T-helper 22 cell (primary cell): ENCODE results near the gene RIMS4.

Source experiments
- DNase-seq: peaks from one replicate; pipeline ENCODE4 v3.0.0-alpha.2; 2020; ENCODE audit warnings: low read depth

Gene RIMS4

DNA sequence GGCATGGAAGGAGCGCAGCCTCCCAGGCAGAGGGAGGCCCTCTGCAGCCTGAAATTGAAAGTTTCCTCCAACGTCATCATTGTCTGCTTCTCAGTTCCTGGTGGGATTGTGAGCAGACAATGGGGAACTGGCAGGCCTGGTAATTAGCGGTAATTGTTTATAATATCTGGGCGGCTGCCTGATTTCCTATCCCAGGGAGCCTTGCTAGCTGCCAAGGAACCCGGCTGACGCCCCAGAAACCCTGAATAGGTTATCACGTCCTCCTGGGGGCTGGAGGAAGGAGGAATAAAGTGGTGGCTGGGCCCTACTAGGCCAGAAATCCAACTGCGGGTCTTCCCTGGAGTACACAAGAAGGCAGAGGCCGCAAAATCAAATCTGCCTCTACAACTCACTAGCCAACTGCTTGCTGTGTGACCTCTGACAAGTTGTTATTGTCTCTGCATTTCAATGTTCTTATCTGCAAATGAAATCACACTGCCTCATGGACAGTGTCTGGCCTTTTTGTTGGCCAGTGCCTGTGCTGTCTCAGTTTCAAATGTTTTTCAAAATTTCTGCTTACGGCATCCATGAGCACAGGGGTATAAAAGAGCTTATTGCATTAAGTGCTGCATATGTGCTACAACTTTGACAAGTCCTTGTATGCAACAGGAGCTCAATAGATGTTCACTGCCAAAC, 47.7 kb downstream of the RIMS4 start:
- no peak for DNase-seq

GRCh38 chr20:44761423-44761822, 48.9 kb downstream of the RIMS4 start:
- no peak for DNase-seq

DNA sequence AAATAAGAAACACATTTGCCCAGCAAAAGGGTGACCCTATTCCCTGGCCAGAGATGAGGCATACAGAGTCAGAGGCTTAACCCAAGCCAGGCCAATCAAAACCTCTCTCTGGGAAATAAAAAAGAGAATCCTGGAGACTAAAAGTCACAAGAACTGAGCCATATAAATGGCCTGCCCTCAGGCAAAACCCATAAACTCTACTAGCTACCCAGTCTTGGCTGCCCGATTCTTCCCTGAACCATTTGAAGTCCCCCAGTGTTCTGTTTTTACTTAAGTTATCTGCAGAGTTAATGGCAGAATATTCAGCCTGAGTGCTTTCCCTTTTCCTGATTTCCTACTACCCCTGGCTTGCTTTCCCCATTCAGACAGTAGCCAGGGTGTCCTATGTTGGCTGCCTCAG, 50.8 kb downstream of the RIMS4 start:
- DNase-seq, result no peak

- no peak for DNase-seq
Measured at GRCh38 chr20:44758247-44759101, 51.9 kb downstream of the RIMS4 start.

DNA sequence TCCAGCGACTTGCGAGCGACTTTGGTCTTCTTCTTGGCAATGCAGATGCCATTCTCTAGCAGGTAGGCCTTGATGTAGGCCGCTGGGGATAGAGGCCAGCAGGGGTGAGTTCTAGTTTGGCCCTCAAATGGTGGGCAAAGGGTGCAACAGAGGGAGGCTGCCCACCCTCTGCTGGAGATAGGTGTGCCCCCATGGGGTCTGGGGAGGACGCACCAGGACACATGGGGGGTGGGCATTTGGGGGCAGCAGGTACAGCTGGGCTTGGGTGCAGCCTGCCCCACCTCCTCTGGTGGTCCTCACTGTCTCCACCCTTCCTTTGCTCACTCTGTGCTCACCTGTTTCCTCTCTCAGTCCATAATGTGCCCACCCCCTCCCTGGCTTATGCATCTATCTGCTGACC, 53.4 kb downstream of the RIMS4 start:
- DNase-seq, result no peak

DNA sequence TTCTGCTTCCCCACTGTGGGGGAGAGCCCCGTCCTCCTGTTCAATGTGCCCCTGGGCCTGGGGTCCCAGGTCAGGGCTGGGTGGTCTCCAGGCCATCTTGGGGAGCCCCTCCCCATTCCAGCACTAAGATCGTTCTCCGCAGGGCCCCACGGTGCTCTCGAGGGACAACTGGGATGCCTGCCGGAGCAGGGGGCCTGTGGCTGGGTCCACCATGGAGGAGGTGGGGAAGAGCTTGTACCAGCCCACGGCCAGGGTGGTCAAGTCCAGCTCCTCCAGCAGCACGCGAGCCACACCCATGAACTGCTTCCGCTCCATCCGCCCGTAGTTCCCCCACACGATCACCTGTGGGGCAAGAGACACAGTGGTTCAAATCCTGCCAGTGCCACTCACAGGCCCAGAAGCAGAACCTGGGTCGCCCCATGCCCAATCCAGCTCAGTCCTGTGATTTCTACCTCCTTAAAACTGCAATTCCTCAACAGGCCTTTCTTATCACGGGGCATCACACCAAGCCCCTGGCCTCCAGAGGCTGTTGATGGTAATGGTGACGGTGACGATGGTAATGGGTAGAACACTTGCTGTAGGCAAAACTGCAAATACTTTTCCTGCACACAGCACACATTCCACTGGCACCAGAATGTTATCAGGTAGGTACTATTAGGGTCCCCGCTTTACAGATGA, 54.2 kb downstream of the RIMS4 start:
- DNase-seq, result no peak

- no peak for DNase-seq
Measured at GRCh38 chr20:44754554-44754953, 55.8 kb downstream of the RIMS4 start.

GRCh38 chr20:44752099-44752931, 58.0 kb downstream of the RIMS4 start:
- DNase-seq, result no peak

- DNase-seq, result no peak
Measured at GRCh38 chr20:44750081-44750805, 60.1 kb downstream of the RIMS4 start.

- DNase-seq, result no peak
Measured at GRCh38 chr20:44748005-44748370, 62.4 kb downstream of the RIMS4 start.

- DNase-seq, result no peak
Measured at GRCh38 chr20:44747166-44748004, 63.0 kb downstream of the RIMS4 start.

- no peak for DNase-seq
Measured at GRCh38 chr20:44746367-44747165, 63.8 kb downstream of the RIMS4 start.

- no peak for DNase-seq
Measured at GRCh38 chr20:44745598-44746366, 64.6 kb downstream of the RIMS4 start, which contains the start of gene KCNK15. TSS of gene KCNK15 (plus strand) at chr20:44745865. CDS start at chr20:44745911, 46 bp downstream.

- DNase-seq, result no peak
Measured at GRCh38 chr20:44745122-44745597, 65.2 kb downstream of the RIMS4 start.

DNA sequence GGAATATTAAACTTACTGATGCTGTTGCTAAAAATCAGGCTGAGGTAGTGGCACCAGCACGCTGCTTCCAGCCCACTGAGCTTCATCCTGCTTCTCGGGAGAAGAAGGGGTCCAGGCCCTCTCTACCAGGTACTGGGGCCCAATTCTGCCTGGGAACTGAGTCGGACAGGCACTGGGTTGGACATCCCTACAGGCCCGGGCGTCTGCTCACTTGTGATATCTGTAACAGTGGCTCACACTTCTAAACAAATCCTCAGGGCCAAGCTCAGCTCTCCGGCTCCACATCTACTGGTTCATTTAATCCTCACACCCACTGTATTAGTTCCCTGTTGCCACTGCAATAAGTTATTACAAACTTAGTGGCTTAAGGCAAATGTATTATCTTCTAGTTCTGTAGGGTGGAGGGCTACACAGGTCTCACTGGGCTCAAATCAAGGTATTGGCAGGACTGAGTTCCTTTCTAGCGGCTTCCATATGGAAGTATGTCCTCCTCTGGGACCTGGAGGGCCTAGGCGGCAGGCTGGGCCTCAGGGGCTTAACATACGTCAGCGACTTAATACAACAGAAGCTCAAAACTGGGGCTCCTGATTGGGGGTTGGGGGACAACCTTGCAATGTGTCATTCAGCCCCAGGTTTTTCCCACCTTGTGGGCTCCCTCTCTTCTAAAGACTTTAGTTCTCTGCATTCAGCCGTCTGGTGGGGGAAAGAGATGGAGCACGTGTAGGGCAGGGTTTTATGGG, 66.3 kb downstream of the RIMS4 start:
- DNase-seq, result no peak

GRCh38 chr20:44743080-44743701, 67.2 kb downstream of the RIMS4 start:
- no peak for DNase-seq

DNA sequence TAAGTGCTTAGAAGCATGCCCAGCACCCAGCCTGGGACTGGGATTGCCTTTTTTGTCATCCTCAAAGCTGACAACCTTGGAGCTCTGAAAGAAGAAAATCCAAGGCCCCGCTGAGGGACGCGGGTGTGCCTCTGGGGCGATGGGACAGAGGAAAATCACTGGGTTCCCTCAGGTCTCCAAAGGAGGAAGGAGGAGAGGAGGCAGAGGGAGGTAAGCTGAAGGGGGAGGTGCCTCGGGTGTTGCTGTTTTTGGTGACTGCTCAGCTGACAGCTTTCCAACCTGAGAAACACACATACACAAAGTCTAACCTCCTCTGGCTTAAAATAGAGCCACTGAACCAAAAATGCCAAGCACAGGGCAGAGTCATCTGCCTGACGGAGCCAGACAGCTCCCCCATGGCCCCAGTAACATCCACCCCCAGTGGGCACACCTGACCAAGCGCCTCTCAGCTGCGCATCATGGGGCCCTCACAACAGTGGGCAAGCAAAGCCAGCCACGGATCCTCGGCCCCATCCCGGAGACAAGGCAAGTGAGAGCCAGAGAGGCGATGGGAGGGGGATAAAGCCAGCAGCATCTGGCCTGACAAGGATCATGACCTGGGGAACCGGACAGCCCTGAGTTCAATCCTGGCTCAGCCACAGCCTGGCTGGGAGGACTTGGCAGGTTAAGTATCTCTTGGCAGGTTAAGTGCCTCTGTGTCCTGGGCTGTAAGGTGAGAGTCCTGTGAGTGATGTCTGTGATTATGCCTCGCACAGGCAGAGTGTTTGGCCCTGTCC, 67.9 kb downstream of the RIMS4 start:
- DNase-seq, result no peak
